Hepatocyte (in vitro differentiated cells): ENCODE measurements around the gene ZNF521. TPM values are rescaled to one million over a fixed set of nuclear protein-coding genes. Genes with fewer than 3 reads are reported as not detected.

Source experiments
- DNase-seq: peaks from one replicate; pipeline ENCODE4 v3.0.0-alpha.2; 2016; ENCODE audit warnings: low spot score
- H2AFZ ChIP-seq: fragments of 200-600 bp; sonication (generic); 2 replicates; pipeline ENCODE4 v1.6.0; 2016; ENCODE audit warnings: antibody characterized with exemption, mild to moderate bottlenecking
- H3K27ac ChIP-seq: fragments of 200-600 bp; sonication (generic); 2 replicates; pipeline ENCODE4 v1.5.1; 2016; ENCODE audit warnings: mild to moderate bottlenecking
- H3K27me3 ChIP-seq: fragments of 200-600 bp; sonication (generic); 2 replicates; pipeline ENCODE4 v1.6.1; 2016
- H3K36me3 ChIP-seq: fragments of 200-600 bp; sonication (generic); replicated peaks from 2 replicates; pipeline ENCODE4 v1.5.1; 2016; ENCODE audit warnings: low read depth; ENCODE audit not compliant: insufficient read depth
- H3K4me1 ChIP-seq: fragments of 200-600 bp; sonication (generic); 2 replicates; pipeline ENCODE4 v1.5.1; 2016; ENCODE audit warnings: mild to moderate bottlenecking, moderate library complexity; ENCODE audit not compliant: insufficient read depth
- H3K4me2 ChIP-seq: fragments of 200-600 bp; sonication (generic); 2 replicates; pipeline ENCODE4 v1.6.0; 2016
- H3K4me3 ChIP-seq: fragments of 200-600 bp; sonication (generic); 2 replicates; pipeline ENCODE4 v1.5.1; 2016; ENCODE audit warnings: mild to moderate bottlenecking
- H3K79me2 ChIP-seq: fragments of 200-600 bp; sonication (generic); 2 replicates; pipeline ENCODE4 v1.6.0; 2017; ENCODE audit warnings: mild to moderate bottlenecking
- H3K9me2 ChIP-seq: fragments of 200-600 bp; sonication (generic); replicated peaks from 2 replicates; pipeline ENCODE4 v1.6.0; 2017; ENCODE audit warnings: mild to moderate bottlenecking; ENCODE audit not compliant: insufficient read depth
- H3K9me3 ChIP-seq: fragments of 200-600 bp; sonication (generic); 2 replicates; pipeline ENCODE4 v1.5.1; 2016; ENCODE audit warnings: low read depth, mild to moderate bottlenecking
- H4K20me1 ChIP-seq: fragments of 200-600 bp; sonication (generic); 2 replicates; pipeline ENCODE4 v1.6.0; 2016; ENCODE audit warnings: mild to moderate bottlenecking; ENCODE audit not compliant: insufficient read depth, poor library complexity, severe bottlenecking
- CTCF ChIP-seq: fragments of 200-600 bp; sonication (generic); IDR thresholded peaks from 2 replicates; pipeline ENCODE4 v1.5.1; 2016; ENCODE audit warnings: antibody characterized with exemption, mild to moderate bottlenecking; ENCODE audit not compliant: poor library complexity
- EZH2 ChIP-seq: fragments of 200-600 bp; sonication (generic); IDR thresholded peaks from 2 replicates; pipeline ENCODE4 v1.6.1; 2016; ENCODE audit warnings: antibody characterized with exemption, mild to moderate bottlenecking, borderline replicate concordance
- EZH2phosphoT487 ChIP-seq: fragments of 200-600 bp; sonication (generic); IDR thresholded peaks from one replicate; pipeline ENCODE4 v1.6.1; 2018; ENCODE audit warnings: antibody characterized with exemption, mild to moderate bottlenecking, low read depth, moderate library complexity; ENCODE audit not compliant: unreplicated experiment, severe bottlenecking
- WGBS: methylation state at CpG from one replicate; pipeline ENCODE4 v1.1.6; 2016; ENCODE audit warnings: low lambda C conversion rate; ENCODE audit errors: missing lambda C conversion rate; 5-methylcytosine and 5-hydroxymethylcytosine counted together
- polyA plus RNA-seq: library from polyadenylated mRNA; unstranded; fragments of >200 nt; fragmentation: Nextera tagmentation; extraction: Ambion mirVana; gene quantifications from 2 replicates; pipeline ENCODE4 v1.2.1, GENCODE V29; 2016
- total RNA-seq: library from RNA; depleted of rRNA; stranded (reverse); fragments of >200 nt; gene quantifications from 2 replicates; pipeline ENCODE4 v1.2.3, GENCODE V29; 2014

The ZNF521 gene
- total and polyA plus RNA-seq, 2 experiments from 2014 or later, result 9.0 to 16.3 TPM

- Histone ChIP-seq H3K79me2 (no peaks in the 10 kb centered on the region), H3K4me1 (no peaks in the 10 kb centered on the region), H2AFZ (no peak overlapping the region), H3K4me2 (no peak overlapping the region), H3K36me3 (no peaks in the 10 kb centered on the region), H4K20me1 (no peaks in the 10 kb centered on the region), H3K4me3 (no peak overlapping the region), H3K9me3 (no peaks in the 10 kb centered on the region), H3K27me3 (no peaks in the 10 kb centered on the region), H3K27ac (no peak overlapping the region), H3K9me2 (no peaks in the 10 kb centered on the region)
- no peak for DNase-seq
- WGBS, result 81% methylated on average over 19 of the region's 19 CpGs
- TF ChIP-seq CTCF, result no peak
- TF ChIP-seq EZH2phosphoT487, result no peak
- TF ChIP-seq EZH2, result no peak
Observed at GRCh38 chr18:25176518-25177042, 175.4 kb downstream of the ZNF521 start.

GRCh38 chr18:25175558-25176517 lies 176.1 kb downstream of the ZNF521 start:
- H2AFZ ChIP-seq, result no peak overlapping the region
- no peak for DNase-seq
- H3K4me3 ChIP-seq, result no peak overlapping the region
- no peaks in the 10 kb centered on the region for H3K4me1 ChIP-seq
- WGBS, result 79% methylated on average over 10 of the region's 10 CpGs
- no peaks in the 10 kb centered on the region for H4K20me1 ChIP-seq
- H3K9me2 ChIP-seq, result no peaks in the 10 kb centered on the region
- H3K9me3 ChIP-seq, result no peaks in the 10 kb centered on the region
- no peaks in the 10 kb centered on the region for H3K36me3 ChIP-seq
- H3K4me2 ChIP-seq, result no peak overlapping the region
- no peaks in the 10 kb centered on the region for H3K79me2 ChIP-seq
- no peak overlapping the region for H3K27ac ChIP-seq
- TF ChIP-seq CTCF, result no peak
- no peak for TF ChIP-seq EZH2
- no peak for TF ChIP-seq EZH2phosphoT487
- H3K27me3 ChIP-seq, result no peaks in the 10 kb centered on the region

GRCh38 chr18:25174324-25174723 lies 177.6 kb downstream of the ZNF521 start:
- Histone ChIP-seq H3K27ac (no peak overlapping the region), H3K4me1 (no peaks in the 10 kb centered on the region), H3K27me3 (no peaks in the 10 kb centered on the region), H3K9me3 (no peaks in the 10 kb centered on the region), H3K4me2 (no peak overlapping the region), H3K79me2 (no peaks in the 10 kb centered on the region), H3K9me2 (no peaks in the 10 kb centered on the region), H3K4me3 (no peak overlapping the region), H3K36me3 (no peaks in the 10 kb centered on the region), H4K20me1 (no peaks in the 10 kb centered on the region), H2AFZ (no peak overlapping the region)
- TF ChIP-seq CTCF (no peak), EZH2phosphoT487 (no peak), EZH2 (no peak)
- WGBS, result 90% methylated on average over 7 of the region's 7 CpGs
- DNase-seq, result no peak
